K562 (cell line): ENCODE data around the gene DRC1. TPM values are rescaled to one million over a fixed set of nuclear protein-coding genes. Genes with fewer than 3 reads are reported as not detected.

Experiments used
- polyA plus RNA-seq, 8 experiments: library from polyadenylated mRNA; depleted of rRNA in 4 of 8; stranded (reverse) in 5 of 8; unstranded in 3 of 8; fragments of >200 nt; fragmentation: Nextera tagmentation in 2 of 8; fragmentation: Illumina TruSeq in 1 of 8; extraction: Ambion mirVana in 2 of 8; extraction: Trizol in 1 of 8; gene quantifications; 2 replicates each; pipeline versions ENCODE4 v1.2.1 to v1.2.3, GENCODE V29; 2011 to 2014; ENCODE audit warnings: inconsistent platforms in 1 of 8, missing spikeins in 1 of 8
- total RNA-seq, 7 experiments: library from RNA; depleted of rRNA in 6 of 7; stranded (reverse); fragments of >200 nt in 6 of 7; fragmentation: Illumina TruSeq in 2 of 7; extraction: Trizol in 2 of 7; gene quantifications; 2 replicates each; pipeline versions ENCODE4 v1.2.1 to v1.2.3, GENCODE V29; 2011 to 2021; ENCODE audit warnings: low replicate concordance in 1 of 7
- TF ChIP-seq, protein P1 (sequence below): fragments of 450-650 bp; IDR thresholded peaks from 2 replicates; pipeline ENCODE4 v1.6.1; 2016; ENCODE audit warnings: mild to moderate bottlenecking, moderate library complexity
- TF ChIP-seq, protein P2 (sequence below): sonication (generic); formaldehyde crosslinking; IDR thresholded peaks from 2 replicates; pipeline ENCODE4 v1.8.0; 2022; ENCODE audit warnings: missing genetic modification reagents, mild to moderate bottlenecking, borderline replicate concordance
- TF ChIP-seq, protein P3 (sequence below), 2 experiments: fragments of 450-650 bp; formaldehyde crosslinking in 1 of 2; IDR thresholded peaks; 2 replicates each; pipeline versions ENCODE4 v1.4.0 to v1.6.1; 2014 to 2020; ENCODE audit warnings: mild to moderate bottlenecking in 2 of 2, borderline replicate concordance in 1 of 2, low read depth in 1 of 2

DRC1 gene
- total and polyA plus RNA-seq, 9 of the 15 experiments (the other 6 are each of a cell fraction or from before 2014, with no cell fraction given) = 0.07 to 0.10 TPM; not detected in 7

DNA sequence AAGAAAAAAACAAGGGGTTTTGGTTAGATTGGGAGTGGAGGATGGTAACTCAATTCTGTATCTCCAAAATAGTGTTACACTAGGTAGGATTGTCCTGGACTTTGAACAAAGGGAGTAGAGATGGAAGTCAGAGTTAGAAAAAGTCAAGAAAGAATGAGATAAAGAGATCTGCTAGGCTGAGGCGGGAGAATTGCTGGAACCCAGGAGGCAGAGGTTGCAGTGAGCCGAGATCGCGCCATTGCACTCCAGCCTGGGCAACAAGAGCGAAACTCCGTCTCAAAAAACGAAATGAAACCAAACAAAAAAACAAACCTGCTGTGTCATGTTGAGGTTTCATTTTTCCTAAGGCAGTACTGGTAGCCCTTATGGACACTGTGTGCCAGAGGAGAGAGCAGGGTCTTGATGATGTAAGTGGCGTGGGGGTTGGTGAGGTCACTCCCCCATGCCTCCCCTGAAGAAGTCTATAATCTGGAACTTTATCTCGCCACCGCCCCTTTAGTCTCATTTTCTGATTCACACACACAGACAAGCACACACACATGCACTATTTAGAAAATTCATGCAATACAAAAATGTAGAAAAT lies 10.5 kb downstream of the DRC1 start (continued):
- TF ChIP-seq, protein P1, sequence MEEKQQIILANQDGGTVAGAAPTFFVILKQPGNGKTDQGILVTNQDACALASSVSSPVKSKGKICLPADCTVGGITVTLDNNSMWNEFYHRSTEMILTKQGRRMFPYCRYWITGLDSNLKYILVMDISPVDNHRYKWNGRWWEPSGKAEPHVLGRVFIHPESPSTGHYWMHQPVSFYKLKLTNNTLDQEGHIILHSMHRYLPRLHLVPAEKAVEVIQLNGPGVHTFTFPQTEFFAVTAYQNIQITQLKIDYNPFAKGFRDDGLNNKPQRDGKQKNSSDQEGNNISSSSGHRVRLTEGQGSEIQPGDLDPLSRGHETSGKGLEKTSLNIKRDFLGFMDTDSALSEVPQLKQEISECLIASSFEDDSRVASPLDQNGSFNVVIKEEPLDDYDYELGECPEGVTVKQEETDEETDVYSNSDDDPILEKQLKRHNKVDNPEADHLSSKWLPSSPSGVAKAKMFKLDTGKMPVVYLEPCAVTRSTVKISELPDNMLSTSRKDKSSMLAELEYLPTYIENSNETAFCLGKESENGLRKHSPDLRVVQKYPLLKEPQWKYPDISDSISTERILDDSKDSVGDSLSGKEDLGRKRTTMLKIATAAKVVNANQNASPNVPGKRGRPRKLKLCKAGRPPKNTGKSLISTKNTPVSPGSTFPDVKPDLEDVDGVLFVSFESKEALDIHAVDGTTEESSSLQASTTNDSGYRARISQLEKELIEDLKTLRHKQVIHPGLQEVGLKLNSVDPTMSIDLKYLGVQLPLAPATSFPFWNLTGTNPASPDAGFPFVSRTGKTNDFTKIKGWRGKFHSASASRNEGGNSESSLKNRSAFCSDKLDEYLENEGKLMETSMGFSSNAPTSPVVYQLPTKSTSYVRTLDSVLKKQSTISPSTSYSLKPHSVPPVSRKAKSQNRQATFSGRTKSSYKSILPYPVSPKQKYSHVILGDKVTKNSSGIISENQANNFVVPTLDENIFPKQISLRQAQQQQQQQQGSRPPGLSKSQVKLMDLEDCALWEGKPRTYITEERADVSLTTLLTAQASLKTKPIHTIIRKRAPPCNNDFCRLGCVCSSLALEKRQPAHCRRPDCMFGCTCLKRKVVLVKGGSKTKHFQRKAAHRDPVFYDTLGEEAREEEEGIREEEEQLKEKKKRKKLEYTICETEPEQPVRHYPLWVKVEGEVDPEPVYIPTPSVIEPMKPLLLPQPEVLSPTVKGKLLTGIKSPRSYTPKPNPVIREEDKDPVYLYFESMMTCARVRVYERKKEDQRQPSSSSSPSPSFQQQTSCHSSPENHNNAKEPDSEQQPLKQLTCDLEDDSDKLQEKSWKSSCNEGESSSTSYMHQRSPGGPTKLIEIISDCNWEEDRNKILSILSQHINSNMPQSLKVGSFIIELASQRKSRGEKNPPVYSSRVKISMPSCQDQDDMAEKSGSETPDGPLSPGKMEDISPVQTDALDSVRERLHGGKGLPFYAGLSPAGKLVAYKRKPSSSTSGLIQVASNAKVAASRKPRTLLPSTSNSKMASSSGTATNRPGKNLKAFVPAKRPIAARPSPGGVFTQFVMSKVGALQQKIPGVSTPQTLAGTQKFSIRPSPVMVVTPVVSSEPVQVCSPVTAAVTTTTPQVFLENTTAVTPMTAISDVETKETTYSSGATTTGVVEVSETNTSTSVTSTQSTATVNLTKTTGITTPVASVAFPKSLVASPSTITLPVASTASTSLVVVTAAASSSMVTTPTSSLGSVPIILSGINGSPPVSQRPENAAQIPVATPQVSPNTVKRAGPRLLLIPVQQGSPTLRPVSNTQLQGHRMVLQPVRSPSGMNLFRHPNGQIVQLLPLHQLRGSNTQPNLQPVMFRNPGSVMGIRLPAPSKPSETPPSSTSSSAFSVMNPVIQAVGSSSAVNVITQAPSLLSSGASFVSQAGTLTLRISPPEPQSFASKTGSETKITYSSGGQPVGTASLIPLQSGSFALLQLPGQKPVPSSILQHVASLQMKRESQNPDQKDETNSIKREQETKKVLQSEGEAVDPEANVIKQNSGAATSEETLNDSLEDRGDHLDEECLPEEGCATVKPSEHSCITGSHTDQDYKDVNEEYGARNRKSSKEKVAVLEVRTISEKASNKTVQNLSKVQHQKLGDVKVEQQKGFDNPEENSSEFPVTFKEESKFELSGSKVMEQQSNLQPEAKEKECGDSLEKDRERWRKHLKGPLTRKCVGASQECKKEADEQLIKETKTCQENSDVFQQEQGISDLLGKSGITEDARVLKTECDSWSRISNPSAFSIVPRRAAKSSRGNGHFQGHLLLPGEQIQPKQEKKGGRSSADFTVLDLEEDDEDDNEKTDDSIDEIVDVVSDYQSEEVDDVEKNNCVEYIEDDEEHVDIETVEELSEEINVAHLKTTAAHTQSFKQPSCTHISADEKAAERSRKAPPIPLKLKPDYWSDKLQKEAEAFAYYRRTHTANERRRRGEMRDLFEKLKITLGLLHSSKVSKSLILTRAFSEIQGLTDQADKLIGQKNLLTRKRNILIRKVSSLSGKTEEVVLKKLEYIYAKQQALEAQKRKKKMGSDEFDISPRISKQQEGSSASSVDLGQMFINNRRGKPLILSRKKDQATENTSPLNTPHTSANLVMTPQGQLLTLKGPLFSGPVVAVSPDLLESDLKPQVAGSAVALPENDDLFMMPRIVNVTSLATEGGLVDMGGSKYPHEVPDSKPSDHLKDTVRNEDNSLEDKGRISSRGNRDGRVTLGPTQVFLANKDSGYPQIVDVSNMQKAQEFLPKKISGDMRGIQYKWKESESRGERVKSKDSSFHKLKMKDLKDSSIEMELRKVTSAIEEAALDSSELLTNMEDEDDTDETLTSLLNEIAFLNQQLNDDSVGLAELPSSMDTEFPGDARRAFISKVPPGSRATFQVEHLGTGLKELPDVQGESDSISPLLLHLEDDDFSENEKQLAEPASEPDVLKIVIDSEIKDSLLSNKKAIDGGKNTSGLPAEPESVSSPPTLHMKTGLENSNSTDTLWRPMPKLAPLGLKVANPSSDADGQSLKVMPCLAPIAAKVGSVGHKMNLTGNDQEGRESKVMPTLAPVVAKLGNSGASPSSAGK = peak; percentile 34; the same call in 1 of the 2 replicates
- TF ChIP-seq, protein P2, sequence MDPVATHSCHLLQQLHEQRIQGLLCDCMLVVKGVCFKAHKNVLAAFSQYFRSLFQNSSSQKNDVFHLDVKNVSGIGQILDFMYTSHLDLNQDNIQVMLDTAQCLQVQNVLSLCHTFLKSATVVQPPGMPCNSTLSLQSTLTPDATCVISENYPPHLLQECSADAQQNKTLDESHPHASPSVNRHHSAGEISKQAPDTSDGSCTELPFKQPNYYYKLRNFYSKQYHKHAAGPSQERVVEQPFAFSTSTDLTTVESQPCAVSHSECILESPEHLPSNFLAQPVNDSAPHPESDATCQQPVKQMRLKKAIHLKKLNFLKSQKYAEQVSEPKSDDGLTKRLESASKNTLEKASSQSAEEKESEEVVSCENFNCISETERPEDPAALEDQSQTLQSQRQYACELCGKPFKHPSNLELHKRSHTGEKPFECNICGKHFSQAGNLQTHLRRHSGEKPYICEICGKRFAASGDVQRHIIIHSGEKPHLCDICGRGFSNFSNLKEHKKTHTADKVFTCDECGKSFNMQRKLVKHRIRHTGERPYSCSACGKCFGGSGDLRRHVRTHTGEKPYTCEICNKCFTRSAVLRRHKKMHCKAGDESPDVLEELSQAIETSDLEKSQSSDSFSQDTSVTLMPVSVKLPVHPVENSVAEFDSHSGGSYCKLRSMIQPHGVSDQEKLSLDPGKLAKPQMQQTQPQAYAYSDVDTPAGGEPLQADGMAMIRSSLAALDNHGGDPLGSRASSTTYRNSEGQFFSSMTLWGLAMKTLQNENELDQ (CRISPR knock-in tag) = no peak
- TF ChIP-seq, protein P3, sequence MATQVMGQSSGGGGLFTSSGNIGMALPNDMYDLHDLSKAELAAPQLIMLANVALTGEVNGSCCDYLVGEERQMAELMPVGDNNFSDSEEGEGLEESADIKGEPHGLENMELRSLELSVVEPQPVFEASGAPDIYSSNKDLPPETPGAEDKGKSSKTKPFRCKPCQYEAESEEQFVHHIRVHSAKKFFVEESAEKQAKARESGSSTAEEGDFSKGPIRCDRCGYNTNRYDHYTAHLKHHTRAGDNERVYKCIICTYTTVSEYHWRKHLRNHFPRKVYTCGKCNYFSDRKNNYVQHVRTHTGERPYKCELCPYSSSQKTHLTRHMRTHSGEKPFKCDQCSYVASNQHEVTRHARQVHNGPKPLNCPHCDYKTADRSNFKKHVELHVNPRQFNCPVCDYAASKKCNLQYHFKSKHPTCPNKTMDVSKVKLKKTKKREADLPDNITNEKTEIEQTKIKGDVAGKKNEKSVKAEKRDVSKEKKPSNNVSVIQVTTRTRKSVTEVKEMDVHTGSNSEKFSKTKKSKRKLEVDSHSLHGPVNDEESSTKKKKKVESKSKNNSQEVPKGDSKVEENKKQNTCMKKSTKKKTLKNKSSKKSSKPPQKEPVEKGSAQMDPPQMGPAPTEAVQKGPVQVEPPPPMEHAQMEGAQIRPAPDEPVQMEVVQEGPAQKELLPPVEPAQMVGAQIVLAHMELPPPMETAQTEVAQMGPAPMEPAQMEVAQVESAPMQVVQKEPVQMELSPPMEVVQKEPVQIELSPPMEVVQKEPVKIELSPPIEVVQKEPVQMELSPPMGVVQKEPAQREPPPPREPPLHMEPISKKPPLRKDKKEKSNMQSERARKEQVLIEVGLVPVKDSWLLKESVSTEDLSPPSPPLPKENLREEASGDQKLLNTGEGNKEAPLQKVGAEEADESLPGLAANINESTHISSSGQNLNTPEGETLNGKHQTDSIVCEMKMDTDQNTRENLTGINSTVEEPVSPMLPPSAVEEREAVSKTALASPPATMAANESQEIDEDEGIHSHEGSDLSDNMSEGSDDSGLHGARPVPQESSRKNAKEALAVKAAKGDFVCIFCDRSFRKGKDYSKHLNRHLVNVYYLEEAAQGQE (IDR thresholded peaks at IDR 0.05; ENCODE audit: borderline replicate concordance) = no peak
- TF ChIP-seq, protein P3 (CRISPR knock-in tag; IDR thresholded peaks at IDR 0.05; ENCODE audit: low read depth) = no peak
